ENCODE data around the gene CCDC13.

DNA sequence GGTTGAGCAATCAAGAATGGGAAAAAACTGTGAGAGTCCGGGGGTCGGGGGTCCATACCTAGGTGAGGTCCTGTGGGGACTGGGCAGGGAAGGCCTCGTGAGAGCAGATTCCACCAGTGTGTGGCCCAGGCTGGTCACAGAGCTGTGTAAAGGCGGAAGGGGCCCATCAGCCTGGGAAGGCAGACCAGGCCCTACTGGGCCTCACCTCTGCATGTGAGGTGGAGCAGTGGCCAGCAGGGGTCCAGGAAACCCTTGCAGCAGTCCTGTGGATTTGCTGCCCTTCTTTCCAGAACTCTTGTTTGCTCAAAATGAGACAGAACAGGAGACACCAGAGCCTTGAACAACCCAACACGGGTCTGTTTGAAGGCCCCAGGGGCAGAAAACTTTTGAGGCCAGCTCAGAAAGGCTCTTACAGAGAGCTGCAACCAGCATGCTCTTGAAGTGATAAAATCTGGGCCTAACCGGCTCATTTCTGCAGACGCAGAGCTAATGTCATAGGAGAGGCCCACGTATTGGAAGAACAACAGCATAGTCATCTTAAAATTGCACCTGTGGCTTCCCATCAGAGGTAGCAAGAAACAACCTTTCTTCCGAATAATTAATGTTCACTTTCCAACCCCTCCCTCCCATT is 40.1 kb downstream of the CCDC13 start:
- TF ChIP-seq, protein P1, sequence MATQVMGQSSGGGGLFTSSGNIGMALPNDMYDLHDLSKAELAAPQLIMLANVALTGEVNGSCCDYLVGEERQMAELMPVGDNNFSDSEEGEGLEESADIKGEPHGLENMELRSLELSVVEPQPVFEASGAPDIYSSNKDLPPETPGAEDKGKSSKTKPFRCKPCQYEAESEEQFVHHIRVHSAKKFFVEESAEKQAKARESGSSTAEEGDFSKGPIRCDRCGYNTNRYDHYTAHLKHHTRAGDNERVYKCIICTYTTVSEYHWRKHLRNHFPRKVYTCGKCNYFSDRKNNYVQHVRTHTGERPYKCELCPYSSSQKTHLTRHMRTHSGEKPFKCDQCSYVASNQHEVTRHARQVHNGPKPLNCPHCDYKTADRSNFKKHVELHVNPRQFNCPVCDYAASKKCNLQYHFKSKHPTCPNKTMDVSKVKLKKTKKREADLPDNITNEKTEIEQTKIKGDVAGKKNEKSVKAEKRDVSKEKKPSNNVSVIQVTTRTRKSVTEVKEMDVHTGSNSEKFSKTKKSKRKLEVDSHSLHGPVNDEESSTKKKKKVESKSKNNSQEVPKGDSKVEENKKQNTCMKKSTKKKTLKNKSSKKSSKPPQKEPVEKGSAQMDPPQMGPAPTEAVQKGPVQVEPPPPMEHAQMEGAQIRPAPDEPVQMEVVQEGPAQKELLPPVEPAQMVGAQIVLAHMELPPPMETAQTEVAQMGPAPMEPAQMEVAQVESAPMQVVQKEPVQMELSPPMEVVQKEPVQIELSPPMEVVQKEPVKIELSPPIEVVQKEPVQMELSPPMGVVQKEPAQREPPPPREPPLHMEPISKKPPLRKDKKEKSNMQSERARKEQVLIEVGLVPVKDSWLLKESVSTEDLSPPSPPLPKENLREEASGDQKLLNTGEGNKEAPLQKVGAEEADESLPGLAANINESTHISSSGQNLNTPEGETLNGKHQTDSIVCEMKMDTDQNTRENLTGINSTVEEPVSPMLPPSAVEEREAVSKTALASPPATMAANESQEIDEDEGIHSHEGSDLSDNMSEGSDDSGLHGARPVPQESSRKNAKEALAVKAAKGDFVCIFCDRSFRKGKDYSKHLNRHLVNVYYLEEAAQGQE (IDR thresholded peaks at IDR 0.05) = no peak
- no peak for TF ChIP-seq TAF1 (conservative IDR thresholded peaks at IDR 0.05)
- TF ChIP-seq, protein P2, sequence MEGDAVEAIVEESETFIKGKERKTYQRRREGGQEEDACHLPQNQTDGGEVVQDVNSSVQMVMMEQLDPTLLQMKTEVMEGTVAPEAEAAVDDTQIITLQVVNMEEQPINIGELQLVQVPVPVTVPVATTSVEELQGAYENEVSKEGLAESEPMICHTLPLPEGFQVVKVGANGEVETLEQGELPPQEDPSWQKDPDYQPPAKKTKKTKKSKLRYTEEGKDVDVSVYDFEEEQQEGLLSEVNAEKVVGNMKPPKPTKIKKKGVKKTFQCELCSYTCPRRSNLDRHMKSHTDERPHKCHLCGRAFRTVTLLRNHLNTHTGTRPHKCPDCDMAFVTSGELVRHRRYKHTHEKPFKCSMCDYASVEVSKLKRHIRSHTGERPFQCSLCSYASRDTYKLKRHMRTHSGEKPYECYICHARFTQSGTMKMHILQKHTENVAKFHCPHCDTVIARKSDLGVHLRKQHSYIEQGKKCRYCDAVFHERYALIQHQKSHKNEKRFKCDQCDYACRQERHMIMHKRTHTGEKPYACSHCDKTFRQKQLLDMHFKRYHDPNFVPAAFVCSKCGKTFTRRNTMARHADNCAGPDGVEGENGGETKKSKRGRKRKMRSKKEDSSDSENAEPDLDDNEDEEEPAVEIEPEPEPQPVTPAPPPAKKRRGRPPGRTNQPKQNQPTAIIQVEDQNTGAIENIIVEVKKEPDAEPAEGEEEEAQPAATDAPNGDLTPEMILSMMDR (IDR thresholded peaks at IDR 0.05; ENCODE audit: low read depth, low read length, missing input control) = no peak
- no peak for TF ChIP-seq SP1 (IDR thresholded peaks at IDR 0.05)
- no peak for TF ChIP-seq GABPA (IDR thresholded peaks at IDR 0.05 in 1 of 2, conservative IDR thresholded peaks at IDR 0.05 in 1 of 2)
- TF ChIP-seq YY1 (IDR thresholded peaks at IDR 0.05) = no peak
- no peak for TF ChIP-seq RAD21 (IDR thresholded peaks at IDR 0.05)
- TF ChIP-seq, protein P3, sequence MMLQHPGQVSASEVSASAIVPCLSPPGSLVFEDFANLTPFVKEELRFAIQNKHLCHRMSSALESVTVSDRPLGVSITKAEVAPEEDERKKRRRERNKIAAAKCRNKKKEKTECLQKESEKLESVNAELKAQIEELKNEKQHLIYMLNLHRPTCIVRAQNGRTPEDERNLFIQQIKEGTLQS (IDR thresholded peaks at IDR 0.05) = no peak
- TF ChIP-seq RXRA (IDR thresholded peaks at IDR 0.05) = no peak
- no peak for TF ChIP-seq JUND (IDR thresholded peaks at IDR 0.05)
- no peak for TF ChIP-seq FOXA1 (IDR thresholded peaks at IDR 0.05)
- no peak for TF ChIP-seq NR2F2 (IDR thresholded peaks at IDR 0.05)
- no peak for TF ChIP-seq HNF4G (IDR thresholded peaks at IDR 0.05)

Data from liver (tissue), 3 donors.